Activated CD4-positive, CD25-positive, alpha-beta regulatory T cell (primary cell): ENCODE results near the gene CEBPA.

Experiments used
- DNase-seq, 4 experiments: peaks; one replicate each; lab custom pipeline; 2025; lab: John Stamatoyannopoulos, UW

Gene CEBPA

DNA sequence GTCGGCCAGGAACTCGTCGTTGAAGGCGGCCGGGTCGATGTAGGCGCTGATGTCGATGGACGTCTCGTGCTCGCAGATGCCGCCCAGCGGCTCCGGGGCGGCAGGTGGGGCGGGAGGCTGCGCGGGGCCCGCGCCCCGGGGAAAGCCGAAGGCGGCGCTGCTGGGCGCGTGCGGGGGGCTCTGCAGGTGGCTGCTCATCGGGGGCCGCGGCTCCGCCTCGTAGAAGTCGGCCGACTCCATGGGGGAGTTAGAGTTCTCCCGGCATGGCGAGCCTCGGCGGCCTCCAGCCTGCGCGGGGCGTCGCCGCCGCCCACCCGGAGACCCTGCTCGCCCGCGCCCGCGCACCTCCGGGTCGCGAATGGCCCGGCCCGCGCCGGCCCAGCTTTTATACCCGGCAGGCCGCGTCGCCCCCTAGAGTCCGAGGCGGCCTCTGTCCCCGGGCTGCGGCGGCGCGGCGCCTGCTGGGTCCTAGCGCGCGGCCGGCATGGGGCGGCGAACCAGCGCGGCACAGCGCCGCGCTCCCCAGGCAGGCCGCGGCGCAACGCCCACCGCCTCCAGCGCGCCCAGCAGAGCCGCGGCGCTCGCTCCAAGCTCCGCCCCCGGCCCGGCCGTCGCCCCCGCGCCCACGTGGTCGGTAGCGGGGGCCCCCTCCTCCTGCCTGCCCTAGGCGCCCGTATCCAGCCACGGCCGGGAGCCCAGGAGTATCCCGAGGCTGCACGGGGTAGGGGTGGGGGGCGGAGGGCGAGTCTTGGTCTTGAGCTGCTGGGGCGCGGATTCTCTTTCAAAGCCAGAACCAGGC lies at the start of gene CEBPA:
TSS of gene CEBPA (minus strand) at position 360 of the 799 bp plus-strand sequence. CDS start at position 240, 120 bp downstream.
- peak in 2 of 4 experiments; percentile 30 to 47 for DNase-seq

DNA sequence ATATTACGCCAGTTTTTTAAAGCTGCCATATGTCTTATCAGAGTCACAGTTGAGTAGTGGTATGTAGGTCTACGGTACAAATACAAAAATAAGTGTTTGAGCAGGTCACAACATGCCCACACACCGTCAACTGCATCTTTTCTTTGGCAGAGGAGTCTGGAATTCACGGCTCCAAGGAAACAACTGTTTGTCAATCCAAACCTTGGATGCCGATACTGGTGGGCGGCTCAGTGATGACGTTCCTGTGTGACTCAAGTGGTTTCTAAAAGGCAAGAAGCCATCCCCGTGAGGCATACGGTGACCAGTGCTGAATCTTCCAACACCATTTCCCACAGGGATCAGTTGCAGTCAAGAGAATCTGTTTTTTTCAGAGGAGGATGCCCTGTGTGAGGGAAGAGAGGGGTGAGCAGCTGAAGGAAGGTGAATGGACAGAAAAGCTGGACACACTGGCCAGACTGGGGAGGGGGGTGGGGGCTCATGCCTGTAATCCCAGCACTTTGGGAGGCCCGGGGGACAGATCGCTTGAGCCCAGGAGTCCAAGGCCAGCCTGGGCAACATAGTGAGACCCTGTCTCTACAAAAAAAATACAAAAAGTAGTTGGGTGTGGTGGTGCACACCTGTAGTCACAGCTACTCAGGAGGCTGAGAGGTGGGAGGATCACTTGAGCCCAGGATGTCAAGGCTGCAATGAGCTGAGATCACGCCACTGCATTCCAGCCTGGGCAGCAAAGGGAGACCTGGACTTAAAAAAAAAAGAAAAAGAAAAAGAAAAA lies 48.4 kb upstream of the CEBPA start:
- no peak for DNase-seq

DNA sequence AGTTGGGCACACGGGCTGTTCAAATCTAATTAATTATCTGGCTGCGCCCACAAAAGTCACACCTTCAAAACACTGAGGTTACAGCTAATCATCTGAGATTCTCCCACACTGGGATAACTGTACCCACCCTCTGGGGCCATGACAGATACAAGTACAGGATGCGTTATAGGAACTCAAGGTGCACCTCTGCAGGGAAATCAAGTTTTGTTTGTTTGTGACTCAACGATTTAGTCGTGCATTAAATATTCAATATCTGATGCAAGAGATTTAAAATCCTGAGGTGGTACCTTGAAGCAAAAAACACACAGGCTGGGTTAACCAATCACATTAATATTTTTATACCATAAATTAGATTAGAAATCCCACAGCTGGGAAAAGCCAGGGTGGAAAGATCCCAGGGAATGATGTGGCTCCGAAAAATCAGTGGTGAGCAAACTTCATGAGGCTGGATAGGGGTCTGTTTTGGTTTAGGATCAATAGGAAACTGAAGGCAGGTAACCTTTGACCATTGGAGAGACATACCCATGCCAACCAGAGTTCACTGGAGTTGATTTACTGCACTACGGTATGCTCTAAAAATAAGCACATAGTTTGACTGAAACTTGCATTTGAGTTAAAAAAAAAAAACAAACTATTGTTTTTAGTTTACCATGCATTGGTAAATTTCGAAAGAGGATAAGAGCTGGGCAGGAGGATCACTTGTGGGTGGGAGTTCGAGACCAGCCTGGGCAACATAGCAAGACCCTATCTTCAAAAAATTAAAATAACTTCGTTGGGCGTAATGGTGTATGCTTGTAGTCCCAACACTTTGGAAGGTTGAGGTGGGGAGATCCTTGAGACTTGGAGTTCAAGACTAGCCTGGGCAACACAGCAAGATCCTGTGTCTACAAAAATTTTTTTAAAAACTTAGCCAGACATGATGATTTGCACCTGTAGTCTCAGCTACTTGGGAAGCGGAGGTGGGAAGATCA lies 47.3 kb upstream of the CEBPA start:
- DNase-seq, result no peak

DNA sequence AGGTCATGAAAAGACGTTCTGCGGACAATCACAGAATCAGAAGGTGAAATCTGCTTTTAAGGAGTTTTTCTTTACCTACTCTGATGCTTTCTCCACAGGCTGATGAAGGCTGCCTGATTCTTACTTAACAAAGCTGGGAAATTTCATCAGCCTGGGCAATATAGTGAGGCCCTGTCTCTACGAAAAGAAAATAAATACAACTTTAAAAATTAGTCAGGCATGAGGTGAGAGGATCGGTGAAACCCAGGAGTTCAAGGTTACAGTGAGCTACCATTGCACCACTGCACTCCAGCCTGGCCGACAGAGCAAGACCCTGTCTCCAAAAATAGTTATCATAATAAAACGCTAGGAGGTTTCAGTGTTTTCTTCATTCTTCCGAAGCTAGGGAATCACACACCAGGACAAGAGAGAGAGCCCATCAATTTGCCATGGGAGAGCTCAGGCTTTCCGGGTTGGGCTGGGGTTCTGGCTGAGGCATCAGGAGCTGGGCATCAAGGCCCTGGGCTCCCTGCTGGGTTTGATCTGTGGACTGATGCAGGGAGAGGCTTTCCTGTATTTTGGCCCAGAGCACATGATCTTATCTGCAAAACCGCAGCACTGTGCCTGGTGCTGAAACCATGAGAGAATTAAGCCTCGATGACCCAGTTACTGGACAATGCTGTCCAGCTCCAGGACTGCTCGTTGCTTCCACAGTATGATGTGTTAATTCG lies 46.1 kb upstream of the CEBPA start:
- DNase-seq, result no peak

DNA sequence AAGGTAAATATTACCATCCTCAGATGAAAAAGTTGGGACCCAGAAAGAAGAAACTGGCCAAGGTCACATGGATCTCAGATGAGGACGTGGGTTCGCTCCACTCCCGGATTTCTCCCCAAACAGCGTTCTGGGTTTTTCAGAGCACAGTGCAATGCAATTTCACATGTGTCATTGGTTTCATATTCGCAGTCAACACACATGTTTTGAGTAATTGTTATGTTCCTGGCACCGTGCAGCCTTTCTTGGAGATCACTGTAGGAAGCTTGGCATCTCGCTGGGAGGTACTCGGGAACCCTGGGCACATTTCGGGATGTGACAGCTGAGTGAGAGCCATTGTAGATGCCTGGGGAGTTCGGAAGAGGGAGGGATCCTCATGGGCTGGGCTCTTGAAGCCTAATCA lies 45.0 kb upstream of the CEBPA start:
- DNase-seq, result no peak

DNA sequence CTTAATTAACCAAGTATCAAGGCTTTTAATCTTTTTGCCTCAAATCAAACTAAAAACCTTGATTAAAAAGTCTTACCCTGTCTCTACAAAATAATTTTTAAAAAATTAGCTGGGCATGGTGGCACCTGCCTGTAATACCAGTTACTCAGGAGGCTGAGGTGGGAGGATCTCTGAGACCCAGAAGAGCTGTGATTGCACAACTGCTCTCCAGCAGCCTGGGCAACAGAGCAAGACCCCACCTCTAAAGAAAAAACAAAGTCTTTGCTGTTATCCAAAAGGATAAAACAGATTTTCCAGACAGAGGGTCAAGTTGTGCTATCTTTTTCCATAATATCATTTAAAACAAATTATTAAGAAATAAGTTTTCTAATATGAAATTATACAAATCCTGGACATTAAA lies 44.3 kb upstream of the CEBPA start:
- DNase-seq, result no peak

DNA sequence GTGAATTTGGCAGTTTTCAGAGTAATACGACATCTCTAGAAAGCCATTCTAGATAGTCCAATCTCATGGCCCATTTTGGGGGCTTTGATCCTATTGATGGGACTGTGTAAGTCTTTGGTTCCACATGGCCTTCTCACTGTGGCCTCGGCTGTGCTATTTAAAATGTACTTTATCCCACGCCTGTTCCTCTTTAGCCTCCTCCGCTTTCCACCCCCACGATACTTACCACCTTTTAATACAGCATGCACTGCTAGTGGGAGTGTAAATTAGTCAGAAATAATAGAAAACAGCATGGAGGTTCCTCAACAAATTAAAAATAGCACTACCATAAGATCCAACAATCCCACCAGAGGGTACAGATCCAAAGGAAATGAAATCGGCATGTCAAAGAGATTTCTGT lies 42.8 kb upstream of the CEBPA start:
- no peak for DNase-seq

DNA sequence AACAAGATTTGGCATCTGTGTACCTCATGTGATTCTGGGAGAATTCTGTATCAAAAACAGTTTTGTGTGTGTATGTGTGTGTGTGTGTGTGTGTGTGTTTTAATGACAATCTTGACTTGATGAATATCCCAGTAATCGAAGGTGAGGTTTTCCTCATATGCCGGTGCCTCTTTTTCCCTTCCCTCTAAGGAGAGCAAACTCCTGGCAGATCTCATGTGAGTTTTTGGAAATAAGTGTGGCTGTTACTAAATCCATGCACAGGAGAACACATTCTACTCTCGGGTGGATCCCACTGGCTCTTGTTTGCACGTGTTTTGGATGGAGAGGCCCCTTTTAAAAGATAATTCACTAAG lies 42.2 kb upstream of the CEBPA start:
- no peak for DNase-seq

DNA sequence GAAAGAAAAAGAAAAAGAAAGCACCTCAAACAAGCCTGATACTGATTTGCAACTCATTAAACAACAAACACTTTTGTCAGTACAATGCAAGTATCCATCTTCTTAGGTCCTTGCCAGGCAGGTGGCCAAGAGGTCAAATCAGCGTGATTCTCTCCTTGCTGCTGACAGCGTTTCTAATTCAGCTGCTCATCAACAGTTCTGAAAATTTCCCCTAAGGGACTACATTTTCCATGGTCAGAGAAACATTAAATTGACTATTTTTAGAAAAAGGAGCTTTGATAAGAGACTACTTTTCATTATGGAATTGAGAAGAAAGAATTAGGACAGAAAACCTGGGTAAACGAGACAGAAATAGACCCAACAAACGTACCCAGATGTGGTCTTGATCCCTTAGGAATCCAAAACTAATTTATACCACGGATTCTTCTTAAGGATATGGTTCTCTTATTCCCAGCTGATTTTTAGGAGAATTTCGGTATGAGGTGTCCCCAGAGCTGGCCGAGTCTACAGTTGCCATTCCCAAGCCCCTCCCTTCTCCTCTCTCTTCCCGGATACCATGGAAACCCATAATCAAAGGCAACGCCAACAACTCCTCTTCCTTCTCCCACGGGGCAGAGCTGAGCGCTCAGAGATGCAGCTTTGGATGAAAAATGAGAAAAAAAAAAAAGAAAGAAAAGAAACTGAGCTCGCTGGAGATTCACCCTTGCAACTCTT lies 41.7 kb upstream of the CEBPA start:
- no peak for DNase-seq

DNA sequence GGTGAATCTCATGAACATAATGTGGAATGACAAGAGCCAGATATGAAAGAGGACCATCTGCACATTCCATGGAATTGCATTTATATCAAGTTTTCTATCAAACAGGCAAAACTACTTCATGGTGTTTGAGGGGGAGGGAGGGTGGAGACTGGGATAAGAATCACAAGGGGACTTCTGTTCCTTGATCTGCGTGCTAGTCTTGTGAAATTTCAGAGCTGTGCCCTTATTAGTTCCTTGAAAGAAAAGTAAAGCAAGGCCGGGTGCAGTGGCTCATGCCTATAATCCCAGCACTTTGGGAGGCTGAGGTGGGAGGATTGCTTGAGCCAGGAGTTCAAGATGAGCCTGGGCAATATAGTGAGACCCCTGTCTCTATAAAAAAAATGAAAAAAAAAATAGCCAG lies 41.0 kb upstream of the CEBPA start:
- DNase-seq, result no peak

DNA sequence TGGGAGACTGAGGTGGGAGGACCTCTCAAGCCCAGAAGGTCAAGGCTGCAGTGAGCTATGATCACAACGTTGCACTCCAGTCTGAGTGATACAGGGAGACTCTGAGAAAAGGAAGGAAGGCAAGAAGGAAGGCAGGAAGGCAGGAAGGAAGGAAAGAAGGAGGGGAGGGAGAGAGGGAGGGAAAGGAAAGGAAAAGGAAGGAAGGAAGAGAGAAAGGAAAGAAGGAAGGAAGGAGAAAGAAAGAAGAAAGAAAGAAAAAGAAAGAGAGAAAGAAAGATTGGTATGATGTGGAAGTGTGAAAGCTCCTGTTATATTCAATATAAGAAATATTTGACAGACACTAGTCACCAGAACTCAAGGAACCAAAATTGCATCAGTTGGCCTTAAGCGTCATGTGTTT lies 38.7 kb upstream of the CEBPA start:
- DNase-seq, result no peak

DNA sequence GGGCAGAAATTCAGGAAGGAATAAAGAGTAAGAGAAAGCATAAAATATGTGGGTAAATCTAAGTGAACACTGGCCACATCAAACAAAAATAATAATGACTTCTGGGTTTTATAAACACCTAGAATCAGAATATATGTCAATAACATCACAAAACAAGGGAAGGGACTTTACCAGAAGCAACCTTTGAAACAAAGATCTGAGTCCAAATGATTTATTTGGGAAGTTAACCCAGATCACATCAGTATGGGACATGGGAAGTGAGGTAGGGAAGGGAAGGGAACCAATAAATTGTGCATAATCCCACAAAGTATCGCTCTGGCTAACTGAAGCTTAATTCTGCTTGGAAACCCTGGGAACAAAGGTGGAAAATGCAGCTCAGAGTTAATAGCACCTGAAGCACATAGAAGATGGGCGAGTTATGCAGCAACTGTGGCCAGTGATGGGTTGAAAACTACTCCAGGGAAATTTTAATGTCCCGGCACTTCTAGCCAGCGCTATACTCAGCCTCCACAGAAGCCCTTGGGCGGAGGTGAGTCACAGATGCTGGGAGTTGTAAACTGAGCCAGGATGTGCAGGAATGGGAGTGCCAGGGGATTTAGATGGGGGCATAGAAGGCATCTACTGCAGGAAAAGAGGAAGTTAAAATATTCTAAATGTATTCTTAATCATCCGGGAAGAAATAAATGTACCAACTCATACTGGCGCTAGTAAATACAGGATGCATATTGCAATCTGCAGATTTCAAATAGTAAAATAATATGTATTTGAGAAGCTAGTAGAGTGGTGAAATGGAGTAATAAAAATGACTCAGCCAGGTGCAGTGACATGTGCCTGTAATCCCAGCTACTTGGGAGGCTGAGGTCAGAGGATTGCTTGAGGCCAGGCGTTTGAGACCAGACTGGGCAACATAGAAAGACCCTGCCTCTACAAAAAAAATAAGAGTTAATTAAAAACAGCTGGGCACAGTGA lies 37.0 kb upstream of the CEBPA start:
- no peak for DNase-seq

DNA sequence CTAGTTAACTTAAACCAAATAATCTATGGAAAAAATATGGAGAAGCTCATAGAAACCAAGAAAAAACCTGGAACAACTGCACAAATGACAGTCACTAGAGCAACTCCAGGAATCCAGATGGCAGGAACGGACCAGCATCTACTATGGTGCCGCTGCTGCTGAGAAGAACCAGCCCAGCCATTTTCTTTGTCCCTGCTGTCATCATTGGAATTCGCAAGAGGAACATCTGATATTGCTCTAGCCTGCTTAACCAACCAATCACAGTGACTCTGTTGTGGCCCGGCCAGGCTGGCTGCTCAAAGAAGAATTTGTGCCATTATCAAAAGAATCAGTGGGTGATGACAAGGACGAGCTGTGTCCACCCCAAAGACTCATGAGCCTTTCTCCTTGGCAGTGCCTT lies 33.1 kb upstream of the CEBPA start:
- DNase-seq, result no peak

DNA sequence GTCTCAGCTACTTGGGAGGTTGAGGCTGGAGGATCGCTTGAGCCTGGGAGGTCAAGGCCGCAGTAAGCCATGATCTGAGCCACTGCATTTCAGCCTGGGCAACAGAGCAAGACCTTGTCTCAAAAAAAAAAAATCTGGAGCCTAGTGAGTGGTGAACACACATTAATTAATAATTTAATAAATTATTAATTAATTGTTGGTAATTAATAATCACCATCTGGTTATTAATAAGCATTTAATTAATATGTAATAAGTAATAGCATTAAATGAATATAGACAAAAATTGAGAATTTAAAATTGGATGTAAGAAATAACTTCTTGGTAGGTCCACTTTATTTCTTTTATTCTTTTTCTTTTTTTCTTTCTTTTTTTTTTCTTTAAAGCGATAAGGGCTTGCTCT lies 31.9 kb upstream of the CEBPA start:
- no peak for DNase-seq

DNA sequence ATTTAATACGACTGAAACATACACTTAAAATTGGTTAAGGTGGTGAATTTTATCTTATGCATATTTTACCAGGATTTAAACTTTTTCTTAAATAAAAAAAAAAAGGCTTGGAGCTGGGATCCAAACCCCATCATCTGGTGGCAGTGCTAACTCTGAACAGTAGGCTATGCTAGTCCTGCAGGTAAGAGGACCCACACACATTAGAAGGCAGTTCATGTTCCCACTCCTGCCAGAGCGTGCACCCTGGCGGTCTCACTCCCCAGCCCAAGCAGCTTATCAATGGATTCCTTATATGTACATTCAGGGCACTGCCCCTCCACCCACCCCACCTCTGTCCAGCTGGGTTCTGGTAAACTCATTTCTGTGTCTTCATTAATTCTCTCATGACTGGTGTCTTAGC lies 31.3 kb upstream of the CEBPA start:
- no peak for DNase-seq

DNA sequence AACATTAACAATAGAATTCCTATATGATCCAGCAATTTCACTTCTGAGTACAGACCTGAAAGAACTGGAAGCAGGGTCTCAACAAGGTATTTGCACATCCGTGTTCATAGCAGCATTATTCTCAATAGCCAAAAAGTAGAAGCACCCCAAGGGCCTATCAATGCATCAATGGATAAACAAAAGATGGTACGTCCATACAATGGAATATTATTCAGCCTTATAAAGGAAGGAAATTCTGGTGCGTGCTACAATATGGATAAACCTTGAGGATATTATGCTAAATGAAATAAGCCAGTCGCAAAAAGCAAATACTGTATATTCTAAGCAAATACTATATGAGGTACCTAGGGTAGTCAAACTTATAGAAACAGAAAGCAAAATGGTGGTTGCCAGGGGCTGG lies 30.8 kb upstream of the CEBPA start:
- DNase-seq, result no peak

DNA sequence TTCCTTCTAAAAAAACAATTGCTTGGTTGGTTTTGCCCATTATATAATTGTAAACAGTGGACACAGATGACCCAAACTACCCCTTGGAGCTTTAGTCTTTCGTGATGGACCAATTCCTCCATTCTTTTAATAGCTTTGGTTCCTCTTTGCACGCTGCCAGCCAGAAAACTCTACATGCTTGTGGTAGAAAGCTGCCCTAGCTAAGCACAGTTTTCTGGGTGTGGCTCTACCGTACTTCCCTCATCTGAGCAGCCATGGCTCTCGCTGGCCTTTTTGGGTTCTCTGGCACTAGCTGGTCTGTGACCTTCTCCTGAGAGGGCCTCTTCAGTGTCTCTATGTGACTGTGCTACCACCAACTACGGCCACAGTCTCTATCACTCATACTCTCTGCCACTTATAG lies 29.9 kb upstream of the CEBPA start:
- DNase-seq, result no peak

DNA sequence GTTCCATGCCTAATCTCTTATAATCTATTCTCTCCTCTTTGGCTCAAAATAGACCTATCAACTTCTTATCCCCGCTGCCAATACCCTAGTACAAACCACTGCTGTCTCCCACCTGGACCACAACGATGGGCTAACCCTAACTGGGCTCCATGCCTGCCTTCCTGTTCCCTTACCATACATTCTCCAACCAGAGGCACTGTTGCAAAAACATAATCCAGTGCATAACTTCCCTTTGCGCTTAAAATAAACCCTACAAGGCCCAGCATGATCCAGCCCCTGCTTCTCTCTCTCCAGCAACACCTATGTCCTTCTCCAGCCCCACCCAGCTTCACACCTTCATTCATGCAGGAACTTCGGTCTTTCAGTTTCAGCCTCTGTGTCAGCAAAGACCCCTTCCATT lies 27.4 kb upstream of the CEBPA start:
- DNase-seq, result no peak

DNA sequence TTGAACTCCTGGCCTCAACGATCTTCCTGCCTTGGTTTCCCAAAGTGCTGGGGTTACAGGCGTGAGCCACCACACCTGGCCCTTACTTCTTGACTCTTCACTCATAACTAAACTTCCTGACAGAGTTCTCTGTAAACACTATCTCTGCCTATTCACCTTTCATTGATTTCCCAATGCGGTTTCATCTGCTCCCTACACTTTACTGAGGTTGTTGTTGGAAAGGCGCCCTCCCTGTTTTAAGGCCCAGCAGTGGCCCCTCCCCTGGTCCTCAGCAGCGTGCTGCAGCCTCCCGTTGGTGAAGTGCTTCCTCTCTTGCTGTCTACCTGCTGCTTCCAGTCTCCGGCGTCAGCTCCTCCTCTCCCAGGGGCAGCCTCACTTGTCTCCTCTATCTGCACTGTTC lies 26.7 kb upstream of the CEBPA start:
- DNase-seq, result no peak

DNA sequence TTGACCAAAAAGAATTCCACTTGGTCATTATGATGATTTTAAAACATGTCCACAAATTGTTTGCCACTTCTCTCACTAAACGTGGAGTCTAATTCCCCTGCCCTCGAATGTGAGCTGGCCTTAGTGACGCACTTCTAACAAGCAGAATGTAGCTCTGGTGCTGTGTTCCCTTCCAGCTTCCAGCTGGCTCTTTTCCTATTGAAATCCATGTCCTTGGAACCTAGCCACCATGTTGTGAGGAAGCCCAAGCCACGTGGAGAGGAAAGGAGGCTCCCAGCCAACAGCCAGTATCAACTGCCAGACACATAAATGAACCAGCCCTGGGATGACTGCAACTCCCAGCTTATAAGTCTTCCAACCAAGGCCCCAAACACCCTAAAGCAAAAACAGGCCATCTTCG lies 23.6 kb upstream of the CEBPA start:
- DNase-seq, result no peak
